ENCODE data around the gene ESR1. TPM values are rescaled to one million over a fixed set of nuclear protein-coding genes. Genes with fewer than 3 reads are reported as not detected.
"Not testable (repeated sequence)": the region's sequence is repeated elsewhere in the genome, so short reads cannot be mapped to it uniquely, and the experiment has no call there.

Gene ESR1
- total RNA-seq, 2 experiments from 2014 or later: 0.38 to 0.79 TPM

- POLR2A ChIA-PET: no interaction called here
- DNase-seq: peak; percentile 37
- Mint-ChIP-seq H3K4me1 (ENCODE audit: low read depth) (peaks cover 20% of the 10 kb centered on the region), H3K9me3 (peaks cover 5% of the 10 kb centered on the region), H3K27me3 (peaks cover 31% of the 10 kb centered on the region), H3K27ac (no peak overlapping the region), H3K36me3 (ENCODE audit: low read depth) (no peaks in the 10 kb centered on the region), H3K4me3 (no peak overlapping the region)
- CTCF ChIA-PET: no interaction called here
- peak; percentile 61 for ATAC-seq
- no peak for TF ChIP-seq CTCF (IDR thresholded peaks at IDR 0.05)
- intact Hi-C loops (cut with micrococcal nuclease): no loop called here
These were observed 154.9 kb downstream of the ESR1 start for GRCh38 chr6:151962246-151962846.

GRCh38 chr6:151963001-151963400 lies 155.5 kb downstream of the ESR1 start:
- ATAC-seq (no peak), DNase-seq (no peak)
- Mint-ChIP-seq H3K9me3 (peaks cover 5% of the 10 kb centered on the region), H3K4me1 (ENCODE audit: low read depth) (peaks cover 20% of the 10 kb centered on the region), H3K27me3 (peaks cover 37% of the 10 kb centered on the region), H3K36me3 (ENCODE audit: low read depth) (no peaks in the 10 kb centered on the region), H3K27ac (no peak overlapping the region), H3K4me3 (no peak overlapping the region)
- CTCF ChIA-PET: no interaction called here
- POLR2A ChIA-PET: no interaction called here
- no peak for TF ChIP-seq CTCF (IDR thresholded peaks at IDR 0.05)
- intact Hi-C loops (cut with micrococcal nuclease): no loop called here

GRCh38 chr6:151964412-151964811 lies 156.9 kb downstream of the ESR1 start:
- H3K4me3 Mint-ChIP-seq; POLR2A ChIA-PET; DNase-seq; H3K27ac Mint-ChIP-seq; ATAC-seq; H3K9me3 Mint-ChIP-seq; CTCF ChIA-PET; intact Hi-C loops (cut with micrococcal nuclease); H3K36me3 Mint-ChIP-seq (ENCODE audit: low read depth): not testable (repeated sequence)
- Mint-ChIP-seq H3K4me1 (ENCODE audit: low read depth) (peaks cover 20% of the 10 kb centered on the region), H3K27me3 (peaks cover 37% of the 10 kb centered on the region)

GRCh38 chr6:151974061-151974617 lies 166.7 kb downstream of the ESR1 start:
- H3K9me3 Mint-ChIP-seq: no peaks in the 10 kb centered on the region
- H3K27me3 Mint-ChIP-seq: peaks cover 5% of the 10 kb centered on the region
- no peak overlapping the region for H3K27ac Mint-ChIP-seq
- no peaks in the 10 kb centered on the region for H3K4me1 Mint-ChIP-seq (ENCODE audit: low read depth)
- intact Hi-C loops (cut with micrococcal nuclease): no loop called here
- TF ChIP-seq CTCF (IDR thresholded peaks at IDR 0.05): no peak
- DNase-seq (no peak), ATAC-seq (no peak)
- H3K36me3 Mint-ChIP-seq (ENCODE audit: low read depth): no peaks in the 10 kb centered on the region
- CTCF ChIA-PET: no interaction called here
- no peak overlapping the region for H3K4me3 Mint-ChIP-seq
- POLR2A ChIA-PET: no interaction called here

GRCh38 chr6:151975795-151976194 lies 168.3 kb downstream of the ESR1 start:
- intact Hi-C loops (cut with micrococcal nuclease): no loop called here
- Mint-ChIP-seq H3K4me3 (no peak overlapping the region), H3K27me3 (peaks cover 3% of the 10 kb centered on the region), H3K9me3 (no peaks in the 10 kb centered on the region), H3K4me1 (ENCODE audit: low read depth) (no peaks in the 10 kb centered on the region), H3K27ac (no peak overlapping the region), H3K36me3 (ENCODE audit: low read depth) (no peaks in the 10 kb centered on the region)
- POLR2A ChIA-PET: interaction anchor here (0.6 to 0.7 kb wide), 2 partner anchors 339 to 1776 kb away, joined by 3 to 4 read pairs; no protein-coding TSS in a partner anchor
- ATAC-seq: no peak
- CTCF ChIA-PET: no interaction called here
- DNase-seq: no peak
- TF ChIP-seq CTCF (IDR thresholded peaks at IDR 0.05): no peak

- H3K27ac Mint-ChIP-seq; POLR2A ChIA-PET; H3K9me3 Mint-ChIP-seq; CTCF ChIA-PET; H3K36me3 Mint-ChIP-seq (ENCODE audit: low read depth); H3K27me3 Mint-ChIP-seq; H3K4me3 Mint-ChIP-seq; intact Hi-C loops (cut with micrococcal nuclease); DNase-seq; ATAC-seq; H3K4me1 Mint-ChIP-seq (ENCODE audit: low read depth): not testable (repeated sequence)
These were observed 180.7 kb downstream of the ESR1 start for GRCh38 chr6:151988199-151988598.
